Retinal pigment epithelial cell (primary cell): ENCODE results near the gene OPA3.
"Not testable (repeated sequence)": the region's sequence is repeated elsewhere in the genome, so short reads cannot be mapped to it uniquely, and the experiment has no call there.

Source experiments
- DNase-seq: peaks from one replicate; pipeline ENCODE4 v3.0.0-alpha.2; 2010; ENCODE audit warnings: low read depth
- H3K4me3 ChIP-seq: 2 replicates; pipeline ENCODE4 v1.5.1; 2011; ENCODE audit warnings: mild to moderate bottlenecking, low read length, control low read depth, moderate library complexity
- CTCF ChIP-seq: conservative IDR thresholded peaks from 2 replicates; pipeline ENCODE4 v1.5.1; 2011; ENCODE audit warnings: low read depth, low read length, control low read depth, inconsistent platforms

OPA3 gene

GRCh38 chr19:45621389-45621788, 36.8 kb upstream of the OPA3 start:
- no peak overlapping the region for H3K4me3 ChIP-seq
- no peak for DNase-seq
- TF ChIP-seq CTCF, result no peak

- H3K4me3 ChIP-seq, result no peak overlapping the region
- no peak for DNase-seq
- TF ChIP-seq CTCF, result no peak
These were observed 32.1 kb upstream of the OPA3 start for GRCh38 chr19:45616704-45617017.

DNA sequence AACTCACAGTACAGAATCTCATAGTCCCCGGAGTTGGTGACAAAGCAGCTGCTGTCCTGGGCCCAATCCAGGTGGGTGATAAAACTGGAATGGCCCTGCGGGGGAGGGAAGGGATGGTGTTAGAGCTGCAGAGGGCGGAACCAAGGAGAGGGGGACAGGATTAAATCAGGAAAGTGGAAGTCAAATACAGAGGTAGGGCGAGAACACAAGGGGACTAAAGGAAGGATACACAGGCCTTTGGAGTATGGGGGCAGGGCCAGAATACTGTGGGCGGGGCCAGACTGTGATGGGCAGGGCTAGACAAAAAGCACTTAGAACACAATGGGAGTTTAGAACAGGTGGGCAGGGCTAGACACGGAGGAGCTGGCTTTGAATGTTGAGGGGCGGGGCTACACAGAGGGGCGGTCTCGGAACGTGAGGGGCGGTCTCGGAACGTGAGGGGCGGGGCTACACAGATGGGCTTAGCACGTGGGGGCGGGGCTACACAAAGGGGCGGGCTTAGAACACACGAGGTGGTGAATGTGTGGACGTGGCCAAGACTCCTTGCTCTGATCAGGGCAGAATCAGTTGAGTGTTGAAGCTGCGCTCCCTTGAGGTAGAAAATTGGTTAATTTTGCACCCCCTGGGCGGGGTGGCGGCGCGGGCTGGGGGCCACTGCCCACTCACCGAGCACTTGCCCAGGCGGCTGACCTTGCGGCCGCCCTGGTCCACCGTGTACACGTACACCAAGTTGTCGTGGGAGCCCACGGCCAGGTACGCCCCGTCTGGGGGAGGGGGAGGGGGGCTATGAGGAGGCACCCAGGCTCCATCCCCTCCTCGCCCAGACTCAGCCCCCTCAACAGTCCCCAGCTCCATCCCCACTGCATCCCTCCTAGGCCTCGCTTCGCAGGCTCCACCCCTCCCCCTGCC, 31.4 kb upstream of the OPA3 start:
- H3K4me3 ChIP-seq, result no peak overlapping the region
- TF ChIP-seq CTCF, result no peak
- peak; percentile 48 for DNase-seq

DNA sequence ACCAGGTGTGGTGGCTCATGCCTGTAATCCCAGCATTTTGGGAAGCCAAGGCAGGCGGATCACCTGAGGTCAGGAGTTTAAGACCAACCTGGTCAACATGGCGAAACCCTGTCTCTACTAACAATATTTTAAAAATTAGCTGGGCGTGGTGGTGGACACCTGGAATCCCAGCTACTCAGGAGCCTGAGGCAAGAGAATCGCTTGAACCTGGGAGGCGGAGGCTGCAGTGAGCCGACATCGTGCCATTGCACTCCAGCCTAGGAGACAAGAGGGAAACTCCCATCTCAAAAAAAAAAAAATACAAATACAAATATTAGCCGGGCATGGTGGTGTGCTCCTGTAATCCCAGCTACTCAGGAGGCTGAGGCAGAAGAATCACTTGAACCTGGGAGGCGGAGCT, 30.5 kb upstream of the OPA3 start:
- H3K4me3 ChIP-seq, DNase-seq: not testable (repeated sequence)

DNA sequence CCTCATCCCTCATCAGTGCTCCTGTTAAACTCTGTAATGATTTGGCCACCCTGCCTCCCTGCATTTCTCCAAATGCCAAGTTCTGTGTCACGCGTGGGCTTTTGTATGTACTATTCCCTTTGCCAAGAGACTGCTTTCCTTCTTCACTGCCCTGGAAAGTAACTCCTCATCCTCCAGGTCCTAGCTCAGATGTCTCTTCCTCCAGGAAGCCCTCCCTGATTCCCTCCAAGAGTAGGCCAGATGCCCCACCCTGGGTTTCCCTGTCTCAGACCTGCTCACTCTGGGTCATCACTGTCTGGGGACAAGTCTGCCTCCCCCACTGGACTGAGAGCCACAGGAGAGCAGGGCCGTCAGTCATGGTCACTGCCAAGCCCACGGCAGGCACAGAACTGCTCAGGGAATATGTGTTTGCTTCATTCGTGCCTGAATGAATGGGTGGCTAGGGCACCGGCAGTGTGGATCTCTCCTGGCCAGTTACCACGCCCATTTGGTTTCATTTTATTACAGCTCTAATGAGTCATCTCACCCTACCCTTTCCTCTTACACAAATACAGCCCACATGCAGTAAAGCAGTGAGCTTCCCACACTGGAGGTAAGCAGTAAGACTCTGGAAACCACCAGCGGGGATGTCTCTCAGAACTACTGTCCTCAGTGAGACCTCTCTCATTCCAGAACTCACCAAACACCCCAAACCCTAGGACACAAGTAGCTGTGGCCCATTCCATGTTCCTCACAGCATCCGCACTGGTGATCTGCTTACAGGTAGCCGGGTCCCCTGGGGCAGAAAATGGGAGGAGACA, 29.5 kb upstream of the OPA3 start:
- peak; percentile 44 for DNase-seq
- TF ChIP-seq CTCF, result no peak
- H3K4me3 ChIP-seq, result no peak overlapping the region

DNA sequence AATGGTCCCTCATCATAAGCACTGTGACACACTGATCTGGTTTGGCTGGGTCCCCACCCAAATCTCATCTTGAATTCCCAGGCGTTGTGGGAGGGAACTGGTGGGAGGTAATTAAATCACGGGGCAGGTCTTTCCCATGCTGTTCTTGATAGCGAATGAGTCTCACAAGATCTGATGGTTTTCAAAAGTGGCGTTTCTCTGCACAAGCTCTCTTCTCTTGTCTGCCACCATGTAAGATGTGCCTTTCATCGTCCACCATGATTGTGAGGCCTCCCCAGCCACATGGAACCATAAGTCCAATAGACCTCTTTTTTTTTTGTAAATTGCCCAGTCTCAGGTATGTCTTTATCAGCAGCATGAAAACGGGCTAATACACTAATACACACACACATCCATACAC, 24.3 kb upstream of the OPA3 start:
- H3K4me3 ChIP-seq, result no peak overlapping the region
- TF ChIP-seq CTCF, result no peak
- no peak for DNase-seq

DNA sequence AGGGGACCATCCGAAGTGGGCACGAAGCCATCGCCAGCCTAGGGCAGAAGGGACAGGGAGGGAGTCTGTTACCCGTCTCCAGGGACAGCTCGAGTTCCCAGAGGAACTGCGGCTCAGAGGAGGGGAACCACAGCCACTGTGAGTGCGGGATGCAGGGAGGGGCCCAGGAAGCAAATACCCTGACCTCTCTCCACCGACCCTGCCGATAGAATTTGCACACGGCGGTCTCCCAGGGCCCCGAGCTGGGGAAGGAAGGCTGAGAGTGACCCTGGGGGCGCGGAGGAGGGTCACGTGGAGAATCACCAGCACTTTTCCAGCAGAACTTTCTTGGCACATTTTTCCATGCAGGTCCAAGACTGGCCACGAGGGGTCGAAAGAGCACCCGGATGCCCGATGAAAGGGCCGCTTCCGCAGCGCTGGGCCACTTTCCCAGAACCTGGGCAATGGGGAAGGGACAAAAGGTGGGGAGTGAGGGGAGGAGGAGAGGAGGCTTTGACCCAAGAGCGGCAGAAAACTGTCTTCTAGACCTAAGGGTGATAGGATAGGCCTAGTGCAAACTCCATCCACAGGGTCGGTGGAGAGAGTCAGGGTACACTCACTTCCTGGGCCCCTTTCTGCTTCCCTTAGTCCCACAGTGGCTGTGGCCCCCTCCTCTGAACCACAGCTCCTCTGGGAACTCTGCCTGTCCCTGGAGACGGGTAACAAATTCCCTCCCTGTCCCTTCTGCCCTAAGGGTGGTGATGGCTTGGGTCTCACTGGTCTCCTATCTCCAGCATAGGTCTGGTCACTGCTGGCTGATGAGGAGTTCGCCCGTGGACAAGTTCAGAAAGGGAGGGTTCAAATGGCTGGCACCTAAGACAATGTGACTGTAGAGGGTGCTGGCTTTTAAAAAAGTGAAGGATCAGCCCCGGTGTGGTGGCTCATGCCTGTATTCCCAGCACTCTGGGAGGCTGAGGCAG, 22.7 kb upstream of the OPA3 start:
- DNase-seq, result peak; percentile 9
- H3K4me3 ChIP-seq, result peak overlapping the region; percentile 39
- TF ChIP-seq CTCF, result peak; percentile 93
